Brain microvascular endothelial cell (primary cell): ENCODE measurements around the gene CTNNA3.

ENCODE experiments used
- DNase-seq: peaks from one replicate; pipeline ENCODE4 v3.0.0-alpha.2; 2020
- H3K27ac ChIP-seq: fragments of 250-450 bp; sonication (Bioruptor Pico); 2 replicates; pipeline ENCODE4 v1.5.1; 2020; ENCODE audit warnings: mild to moderate bottlenecking, moderate library complexity
- H3K27me3 ChIP-seq: fragments of 250-450 bp; sonication (Bioruptor Pico); replicated peaks from 2 replicates; pipeline ENCODE4 v1.5.1; 2020; ENCODE audit warnings: mild to moderate bottlenecking
- H3K36me3 ChIP-seq: fragments of 250-450 bp; sonication (Bioruptor Pico); replicated peaks from 2 replicates; pipeline ENCODE4 v1.5.1; 2020; ENCODE audit warnings: mild to moderate bottlenecking
- H3K4me3 ChIP-seq: 2 replicates; pipeline ENCODE4 v1.5.1; 2011; ENCODE audit warnings: low read depth, mild to moderate bottlenecking, control low read depth, low read length, moderate library complexity
- in situ Hi-C: cut with HindIII; loops from 2 replicates; pipeline ENCODE4 v1.10.0; 2017; ENCODE audit warnings: low sequenced_read_pairs, low pct_ligation_motif_present
- TF ChIP-seq, protein P1 (sequence below): IDR thresholded peaks from 2 replicates; pipeline ENCODE4 v1.5.1; 2011; ENCODE audit warnings: low read depth, mild to moderate bottlenecking, moderate library complexity, low read length, control low read depth, inconsistent platforms; ENCODE audit errors: missing control alignments

The CTNNA3 gene

DNA sequence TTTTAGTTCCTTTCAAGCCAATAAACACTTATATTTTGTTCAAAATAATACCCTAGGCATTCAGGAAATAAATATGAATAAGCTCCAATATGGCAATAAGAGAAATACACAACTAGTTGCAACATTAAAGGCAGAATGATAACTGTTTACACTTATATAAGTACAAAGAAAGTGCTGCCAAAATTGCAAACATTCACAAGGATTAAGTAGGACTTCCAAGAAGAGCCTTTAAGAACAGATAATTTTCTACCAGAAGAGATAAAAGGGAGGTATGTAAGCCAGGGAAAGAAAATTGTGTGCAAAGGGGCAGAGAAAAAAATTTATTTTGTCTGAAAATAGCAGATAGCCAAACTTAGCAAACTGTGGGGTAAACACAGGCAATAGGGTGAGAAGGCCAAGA, 83.8 kb downstream of the CTNNA3 start:
- in situ Hi-C loops, result no loop called here
- H3K4me3 ChIP-seq, result no peak overlapping the region
- no peaks in the 10 kb centered on the region for H3K36me3 ChIP-seq
- no peaks in the 10 kb centered on the region for H3K27me3 ChIP-seq
- TF ChIP-seq, protein P1, sequence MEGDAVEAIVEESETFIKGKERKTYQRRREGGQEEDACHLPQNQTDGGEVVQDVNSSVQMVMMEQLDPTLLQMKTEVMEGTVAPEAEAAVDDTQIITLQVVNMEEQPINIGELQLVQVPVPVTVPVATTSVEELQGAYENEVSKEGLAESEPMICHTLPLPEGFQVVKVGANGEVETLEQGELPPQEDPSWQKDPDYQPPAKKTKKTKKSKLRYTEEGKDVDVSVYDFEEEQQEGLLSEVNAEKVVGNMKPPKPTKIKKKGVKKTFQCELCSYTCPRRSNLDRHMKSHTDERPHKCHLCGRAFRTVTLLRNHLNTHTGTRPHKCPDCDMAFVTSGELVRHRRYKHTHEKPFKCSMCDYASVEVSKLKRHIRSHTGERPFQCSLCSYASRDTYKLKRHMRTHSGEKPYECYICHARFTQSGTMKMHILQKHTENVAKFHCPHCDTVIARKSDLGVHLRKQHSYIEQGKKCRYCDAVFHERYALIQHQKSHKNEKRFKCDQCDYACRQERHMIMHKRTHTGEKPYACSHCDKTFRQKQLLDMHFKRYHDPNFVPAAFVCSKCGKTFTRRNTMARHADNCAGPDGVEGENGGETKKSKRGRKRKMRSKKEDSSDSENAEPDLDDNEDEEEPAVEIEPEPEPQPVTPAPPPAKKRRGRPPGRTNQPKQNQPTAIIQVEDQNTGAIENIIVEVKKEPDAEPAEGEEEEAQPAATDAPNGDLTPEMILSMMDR, result no peak
- no peak for DNase-seq
- H3K27ac ChIP-seq, result no peak overlapping the region

DNA sequence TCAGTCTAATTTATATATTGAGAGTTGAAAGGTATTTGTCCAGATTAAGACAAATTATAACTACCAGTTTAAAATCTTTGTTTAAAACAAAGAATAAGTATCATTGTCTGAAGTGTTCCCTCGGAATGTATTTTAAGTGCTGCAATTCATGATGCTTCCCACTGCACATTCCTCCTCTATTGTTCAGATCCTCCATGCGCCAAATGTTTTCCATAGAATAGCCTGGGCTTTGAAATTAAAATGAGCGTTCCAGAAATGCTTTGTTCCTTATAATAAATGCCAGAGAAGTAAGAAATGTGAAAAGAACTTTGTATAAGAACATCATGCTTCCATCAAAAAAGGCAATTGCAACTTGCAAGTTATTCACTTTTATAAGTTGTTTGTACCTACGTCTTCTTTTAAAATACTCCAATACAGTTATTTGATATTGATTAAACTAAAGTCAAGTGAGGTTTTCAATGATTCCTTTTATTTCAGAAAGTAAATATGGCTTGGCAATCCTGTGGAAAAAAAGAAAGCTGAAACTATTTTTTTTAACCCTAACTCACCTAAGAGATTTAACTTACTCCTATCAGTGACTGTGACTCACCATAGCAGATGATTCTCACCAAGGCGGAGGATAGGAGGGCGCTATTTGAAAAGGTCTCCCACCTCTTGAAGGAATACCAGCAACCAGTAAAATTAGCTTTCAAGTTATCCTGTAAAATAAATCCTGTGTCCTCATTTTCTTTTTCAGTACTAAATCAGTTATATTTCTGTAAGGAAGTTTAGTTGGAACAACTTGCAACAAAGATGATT, 85.8 kb downstream of the CTNNA3 start:
- H3K4me3 ChIP-seq, result no peak overlapping the region
- TF ChIP-seq, protein P1, result no peak
- H3K27ac ChIP-seq, result no peak overlapping the region
- DNase-seq, result no peak
- no peaks in the 10 kb centered on the region for H3K36me3 ChIP-seq
- no peaks in the 10 kb centered on the region for H3K27me3 ChIP-seq
- in situ Hi-C loops, result no loop called here

DNA sequence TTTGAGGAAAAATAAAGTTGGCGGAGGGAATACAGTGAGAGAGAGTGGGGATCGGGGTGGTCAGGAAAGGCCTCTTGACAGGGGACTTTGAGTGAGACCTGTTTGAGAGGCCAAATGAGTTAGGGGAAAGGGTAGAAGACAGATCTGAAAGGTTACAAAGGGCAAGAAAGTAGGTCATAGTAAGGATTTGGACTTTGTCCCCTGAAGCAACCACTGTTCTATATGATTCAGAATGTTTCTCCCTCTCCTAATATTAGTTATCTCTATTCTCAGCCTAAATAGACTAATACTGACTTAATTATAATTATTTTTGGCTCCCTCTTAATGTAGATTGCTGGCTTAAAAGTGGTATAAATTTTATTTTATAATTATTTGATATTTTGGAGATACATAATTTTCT, 88.0 kb downstream of the CTNNA3 start:
- TF ChIP-seq, protein P1, result no peak
- Histone ChIP-seq H3K27ac (no peak overlapping the region), H3K27me3 (no peaks in the 10 kb centered on the region), H3K36me3 (no peaks in the 10 kb centered on the region), H3K4me3 (no peak overlapping the region)
- DNase-seq, result no peak
- in situ Hi-C loops, result no loop called here

DNA sequence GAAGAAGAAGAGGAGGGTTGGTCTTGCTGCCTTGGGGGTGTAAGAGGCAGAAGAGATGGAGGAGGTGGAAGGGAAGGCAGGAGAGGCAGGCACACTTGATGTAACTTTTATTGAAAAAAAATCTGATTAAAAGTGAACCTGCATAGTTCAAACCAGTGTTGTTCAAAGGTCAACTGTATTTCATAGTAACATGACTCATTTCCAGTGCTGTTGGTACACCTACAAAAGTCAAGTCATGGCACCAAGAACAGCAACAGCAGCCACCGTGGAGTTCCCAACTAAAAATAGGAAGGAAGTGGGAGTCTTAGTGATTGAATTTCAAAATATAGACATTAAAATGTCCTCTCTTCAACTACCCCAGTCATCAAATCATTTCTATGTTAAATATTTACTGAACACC, 88.5 kb downstream of the CTNNA3 start:
- Histone ChIP-seq H3K36me3 (no peaks in the 10 kb centered on the region), H3K4me3 (no peak overlapping the region), H3K27me3 (no peaks in the 10 kb centered on the region), H3K27ac (no peak overlapping the region)
- no peak for DNase-seq
- TF ChIP-seq, protein P1, result no peak
- in situ Hi-C loops, result no loop called here

DNA sequence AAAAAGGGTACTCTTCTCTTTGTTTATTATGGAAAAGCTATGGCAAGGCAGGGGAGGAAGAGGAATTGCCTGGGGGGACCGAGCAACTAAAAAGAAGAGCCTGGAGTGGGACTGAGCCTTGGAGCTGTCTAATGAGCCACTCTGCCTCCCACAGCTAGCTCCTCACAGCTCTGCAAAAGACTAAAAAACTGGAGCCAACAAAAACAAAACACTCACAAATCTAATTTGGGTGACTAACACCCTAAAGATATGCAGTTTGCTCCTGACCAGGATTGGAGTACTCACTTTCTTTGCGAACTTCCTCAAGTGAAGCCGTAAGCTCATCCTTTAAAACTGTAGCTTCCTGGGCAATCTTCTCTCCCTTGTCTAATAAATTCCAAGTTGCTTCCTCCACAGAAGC, 89.4 kb downstream of the CTNNA3 start:
- Histone ChIP-seq H3K27me3 (no peaks in the 10 kb centered on the region), H3K4me3 (no peak overlapping the region), H3K27ac (peak overlapping the region; percentile 78), H3K36me3 (no peaks in the 10 kb centered on the region)
- TF ChIP-seq, protein P1, result no peak
- peak; percentile 88 for DNase-seq
- in situ Hi-C loops, result no loop called here

DNA sequence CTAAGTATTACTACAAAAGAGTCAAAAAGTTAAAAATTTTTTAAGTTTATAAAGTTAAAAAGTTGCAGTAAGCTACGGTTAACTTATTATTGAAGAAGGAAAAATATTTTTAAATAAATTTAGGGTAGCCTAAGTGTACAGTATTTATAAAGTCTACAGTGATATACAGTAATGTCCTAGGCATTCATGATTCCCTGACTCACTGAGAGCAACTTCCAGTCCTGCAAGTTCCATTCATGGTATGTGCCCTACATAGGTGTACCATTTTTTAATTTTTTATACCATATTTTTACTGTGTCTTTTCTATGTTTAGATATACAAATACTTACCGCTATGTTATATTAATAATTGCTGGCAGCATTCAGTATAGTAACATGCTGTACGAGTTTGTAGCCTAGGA, 92.3 kb downstream of the CTNNA3 start:
- TF ChIP-seq, protein P1, result no peak
- DNase-seq, result no peak
- Histone ChIP-seq H3K27ac (no peak overlapping the region), H3K4me3 (no peak overlapping the region), H3K27me3 (no peaks in the 10 kb centered on the region), H3K36me3 (no peaks in the 10 kb centered on the region)
- in situ Hi-C loops, result no loop called here
